Prostate gland (tissue), 2 donors: ENCODE results near the gene BCR. TPM values are rescaled to one million over a fixed set of nuclear protein-coding genes. Genes with fewer than 3 reads are reported as not detected.

Experiments
- DNase-seq: peaks from one replicate; pipeline ENCODE4 v3.0.0-alpha.2; 2019; ENCODE audit warnings: low spot score
- H3K27ac ChIP-seq, 2 donors: fragments of 200-600 bp; sonication (generic); 2 replicates each; pipeline ENCODE4 v1.5.1; 2017 to 2019
- H3K27me3 ChIP-seq: fragments of 200-600 bp; sonication (generic); replicated peaks from 2 replicates; pipeline ENCODE4 v1.5.1; 2019; ENCODE audit not compliant: insufficient read depth
- H3K36me3 ChIP-seq, 2 donors: fragments of 200-600 bp; sonication (generic); 1 replicate in 1 of 2; 2 replicates in 1 of 2; pipeline versions ENCODE4 v1.5.1 to v1.8.1; 2017 to 2019
- H3K4me1 ChIP-seq: fragments of 200-600 bp; sonication (generic); replicated peaks from 2 replicates; pipeline ENCODE4 v1.5.1; 2019
- H3K4me3 ChIP-seq, 2 donors: fragments of 200-600 bp; sonication (generic); 2 replicates each; pipeline ENCODE4 v1.5.1; 2017 to 2019
- H3K9me3 ChIP-seq: fragments of 200-600 bp; sonication (generic); 2 replicates; pipeline ENCODE4 v1.5.1; 2017
- POLR2A ChIP-seq: fragments of 450-650 bp; IDR thresholded peaks from one replicate; pipeline ENCODE4 v1.6.1; 2016; ENCODE audit warnings: antibody characterized with exemption, mild to moderate bottlenecking
- POLR2AphosphoS5 ChIP-seq: sonication (generic); formaldehyde crosslinking; IDR thresholded peaks from one replicate; pipeline ENCODE4 v1.6.1; 2017; ENCODE audit warnings: antibody characterized with exemption
- whole genome bisulfite sequencing: methylation state at CpG from one replicate; pipeline ENCODE4 v1.1.5; 2018; 5-methylcytosine and 5-hydroxymethylcytosine counted together
- intact Hi-C: fragments of 100-400 bp; cut with DNase I; formaldehyde crosslinking; loops from one replicate; pipeline ENCODE4 v1.14.2; 2022
- total RNA-seq, 2 donors: library from RNA; depleted of rRNA; stranded (reverse); fragments of >200 nt; gene quantifications; one replicate each; pipeline ENCODE4 v1.1.0, GENCODE V29; 2016
- TF ChIP-seq, protein P1 (sequence below), 4 experiments: fragments of 200-600 bp in 2 of 4; fragments of 450-650 bp in 2 of 4; sonication (generic) in 2 of 4; IDR thresholded peaks; 1 replicate in 3 of 4; 2 replicates in 1 of 4; pipeline ENCODE4 v1.5.1; 2016 to 2019; ENCODE audit warnings: antibody characterized with exemption in 4 of 4, mild to moderate bottlenecking in 2 of 4, moderate library complexity in 2 of 4

Gene BCR
- total RNA-seq, 2 donors from 2014 or later = 32.7 to 88.8 TPM

GRCh38 chr22:23276656-23277582 is 96.6 kb downstream of the BCR start:
- Histone ChIP-seq H3K27me3 (no peaks in the 10 kb centered on the region), H3K27ac (no peak overlapping the region), H3K4me1 (peaks cover 12% of the 10 kb centered on the region), H3K36me3 (peaks cover 0 to 2% of the 10 kb centered on the region in 2 donors), H3K9me3 (no peaks in the 10 kb centered on the region), H3K4me3 (no peak overlapping the region)
- DNase-seq = no peak
- 91% methylated on average over 20 of the region's 20 CpGs for WGBS
- TF ChIP-seq, protein P1, sequence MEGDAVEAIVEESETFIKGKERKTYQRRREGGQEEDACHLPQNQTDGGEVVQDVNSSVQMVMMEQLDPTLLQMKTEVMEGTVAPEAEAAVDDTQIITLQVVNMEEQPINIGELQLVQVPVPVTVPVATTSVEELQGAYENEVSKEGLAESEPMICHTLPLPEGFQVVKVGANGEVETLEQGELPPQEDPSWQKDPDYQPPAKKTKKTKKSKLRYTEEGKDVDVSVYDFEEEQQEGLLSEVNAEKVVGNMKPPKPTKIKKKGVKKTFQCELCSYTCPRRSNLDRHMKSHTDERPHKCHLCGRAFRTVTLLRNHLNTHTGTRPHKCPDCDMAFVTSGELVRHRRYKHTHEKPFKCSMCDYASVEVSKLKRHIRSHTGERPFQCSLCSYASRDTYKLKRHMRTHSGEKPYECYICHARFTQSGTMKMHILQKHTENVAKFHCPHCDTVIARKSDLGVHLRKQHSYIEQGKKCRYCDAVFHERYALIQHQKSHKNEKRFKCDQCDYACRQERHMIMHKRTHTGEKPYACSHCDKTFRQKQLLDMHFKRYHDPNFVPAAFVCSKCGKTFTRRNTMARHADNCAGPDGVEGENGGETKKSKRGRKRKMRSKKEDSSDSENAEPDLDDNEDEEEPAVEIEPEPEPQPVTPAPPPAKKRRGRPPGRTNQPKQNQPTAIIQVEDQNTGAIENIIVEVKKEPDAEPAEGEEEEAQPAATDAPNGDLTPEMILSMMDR (IDR thresholded peaks at IDR 0.05) = no peak
- TF ChIP-seq POLR2A (no peak), POLR2AphosphoS5 (no peak)
- intact Hi-C loops = no loop called here

DNA sequence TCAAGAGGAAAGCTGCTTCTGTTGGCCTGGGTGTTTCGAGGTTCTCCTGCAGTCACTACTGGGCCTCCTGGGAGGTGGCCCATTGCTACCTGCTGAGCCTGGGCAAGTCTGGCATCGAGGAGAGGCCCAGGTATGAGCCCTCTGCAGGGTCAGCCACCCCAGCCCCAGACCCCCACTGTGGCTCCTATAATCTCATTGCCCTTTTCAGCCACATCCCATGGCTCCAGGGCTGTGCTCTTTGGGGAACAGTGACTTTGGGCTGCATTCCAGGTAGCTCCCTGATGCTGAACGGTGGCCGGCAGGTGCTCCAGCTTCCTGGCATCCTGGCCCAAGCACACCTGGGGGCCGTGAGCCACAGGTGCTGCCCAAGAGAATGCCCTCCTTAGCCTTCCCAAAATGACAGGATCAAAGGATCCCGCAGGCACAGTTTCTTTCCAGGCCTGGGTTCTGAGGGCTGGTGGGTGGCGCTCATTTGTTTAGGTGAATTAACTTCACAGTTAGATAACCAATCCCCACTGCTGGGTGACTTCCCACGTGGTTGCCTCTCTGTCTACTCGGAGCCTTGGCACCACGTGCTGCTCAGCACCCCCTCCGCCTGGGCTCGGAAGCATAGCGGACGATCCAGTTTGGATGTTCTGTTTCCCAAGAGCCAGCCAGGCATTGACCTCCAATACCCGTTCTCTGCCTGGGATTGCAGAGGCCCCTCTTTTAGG is 97.4 kb downstream of the BCR start:
- Histone ChIP-seq H3K4me1 (peaks cover 15% of the 10 kb centered on the region), H3K4me3 (no peak overlapping the region), H3K9me3 (no peaks in the 10 kb centered on the region), H3K27me3 (no peaks in the 10 kb centered on the region), H3K36me3 (peaks cover 0 to 2% of the 10 kb centered on the region in 2 donors), H3K27ac (peak overlapping the region in 1 of 2 donors; percentile 50)
- intact Hi-C loops = no loop called here
- TF ChIP-seq POLR2A (no peak), POLR2AphosphoS5 (no peak)
- 88% methylated on average over 15 of the region's 15 CpGs for WGBS
- no peak for DNase-seq

DNA sequence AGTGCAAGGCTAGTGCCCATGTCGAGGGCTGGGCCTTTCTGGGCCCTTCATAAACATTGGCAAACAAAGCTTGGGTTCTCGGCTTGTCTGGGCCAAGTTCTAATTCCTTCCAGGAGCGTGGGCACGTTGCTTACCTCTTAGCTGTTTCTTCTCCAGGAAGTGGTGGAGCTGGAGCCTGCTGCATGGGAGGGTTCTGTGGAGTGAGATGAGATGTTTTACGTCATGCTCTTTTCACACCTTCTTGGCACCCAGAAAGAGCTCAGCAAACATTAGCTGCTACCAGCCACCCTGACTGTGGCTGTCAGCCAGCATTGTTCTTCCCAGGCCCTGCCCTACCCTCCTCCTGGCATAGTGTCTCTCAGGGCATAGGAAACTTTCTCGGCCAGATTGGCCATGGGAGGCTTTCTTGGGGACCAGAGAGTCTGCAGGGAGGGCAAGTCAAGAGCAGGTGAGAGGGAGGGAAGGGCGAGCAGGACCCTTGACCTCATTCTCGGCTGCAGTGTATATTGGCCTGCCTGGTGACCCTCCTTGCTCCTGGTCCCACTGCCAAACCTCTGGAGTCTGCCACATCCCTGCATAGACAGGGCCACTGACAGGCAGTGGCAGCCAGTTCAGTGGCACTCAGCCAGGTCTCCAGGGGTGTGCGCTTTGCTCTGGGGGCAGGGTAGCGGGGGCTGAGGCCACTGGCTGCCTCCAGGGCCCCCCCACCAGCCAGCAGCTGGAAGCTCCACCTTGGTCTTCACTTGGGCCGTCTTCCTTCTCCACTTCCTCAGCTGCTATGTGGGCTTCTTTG is 98.8 kb downstream of the BCR start:
- TF ChIP-seq POLR2AphosphoS5 (peak; percentile 96), POLR2A (peak; percentile 27)
- TF ChIP-seq, protein P1 (IDR thresholded peaks at IDR 0.05) = no peak
- Histone ChIP-seq H3K36me3 (no peaks in the 10 kb centered on the region), H3K27me3 (no peaks in the 10 kb centered on the region), H3K4me1 (peaks cover 15% of the 10 kb centered on the region), H3K4me3 (no peak overlapping the region), H3K9me3 (no peaks in the 10 kb centered on the region), H3K27ac (peak overlapping the region; percentile 48 to 63)
- 29% methylated on average over 9 of the region's 11 CpGs for WGBS
- peak; percentile 94 for DNase-seq
- intact Hi-C loops = no loop called here

GRCh38 chr22:23279781-23280180 is 99.5 kb downstream of the BCR start:
- Histone ChIP-seq H3K4me1 (peaks cover 15% of the 10 kb centered on the region), H3K9me3 (no peaks in the 10 kb centered on the region), H3K36me3 (no peaks in the 10 kb centered on the region), H3K27ac (peak overlapping the region in 1 of 2 donors; percentile 63), H3K27me3 (no peaks in the 10 kb centered on the region), H3K4me3 (no peak overlapping the region)
- intact Hi-C loops = no loop called here
- TF ChIP-seq POLR2A = no peak
- TF ChIP-seq POLR2AphosphoS5 = no peak
- TF ChIP-seq, protein P1 (IDR thresholded peaks at IDR 0.05) = no peak
- no peak for DNase-seq
- WGBS = 80% methylated on average over 6 of the region's 6 CpGs
